HG02970 (cell line): ENCODE data around the gene DBET.
"Not testable (repeated sequence)": the region's sequence is repeated elsewhere in the genome, so short reads cannot be mapped to it uniquely, and the experiment has no call there.

Source experiments
- ATAC-seq: cut with Tn5 transposase; IDR thresholded peaks from one replicate; pipeline ENCODE4 v1.9.1; 2021; ENCODE audit warnings: mild to moderate bottlenecking, moderate library complexity, moderate number of reproducible peaks; ENCODE audit not compliant: unreplicated experiment, low FRiP score

Gene DBET

DNA sequence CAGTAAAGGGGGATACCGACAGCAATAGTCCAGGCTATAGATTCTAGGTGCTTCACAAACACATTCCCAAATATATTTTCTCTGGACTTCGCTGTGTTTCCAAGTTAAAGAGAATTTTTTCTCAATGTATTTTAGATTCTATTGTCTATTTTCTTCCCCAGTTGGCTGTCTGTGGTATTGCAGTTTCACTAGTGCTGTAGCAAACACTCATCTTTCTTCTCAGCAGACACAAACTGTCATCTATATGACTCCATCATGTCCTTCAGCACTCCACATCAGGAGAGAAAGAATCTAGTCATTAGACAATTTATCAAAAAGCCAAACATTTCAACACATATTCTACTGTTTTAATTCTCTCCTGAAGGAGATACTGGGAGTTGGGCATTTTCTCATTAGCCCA, at the start of gene DBET:
TSS of gene DBET (plus strand) at position 161 of the 400 bp plus-strand sequence.
- ATAC-seq = not testable (repeated sequence)

DNA sequence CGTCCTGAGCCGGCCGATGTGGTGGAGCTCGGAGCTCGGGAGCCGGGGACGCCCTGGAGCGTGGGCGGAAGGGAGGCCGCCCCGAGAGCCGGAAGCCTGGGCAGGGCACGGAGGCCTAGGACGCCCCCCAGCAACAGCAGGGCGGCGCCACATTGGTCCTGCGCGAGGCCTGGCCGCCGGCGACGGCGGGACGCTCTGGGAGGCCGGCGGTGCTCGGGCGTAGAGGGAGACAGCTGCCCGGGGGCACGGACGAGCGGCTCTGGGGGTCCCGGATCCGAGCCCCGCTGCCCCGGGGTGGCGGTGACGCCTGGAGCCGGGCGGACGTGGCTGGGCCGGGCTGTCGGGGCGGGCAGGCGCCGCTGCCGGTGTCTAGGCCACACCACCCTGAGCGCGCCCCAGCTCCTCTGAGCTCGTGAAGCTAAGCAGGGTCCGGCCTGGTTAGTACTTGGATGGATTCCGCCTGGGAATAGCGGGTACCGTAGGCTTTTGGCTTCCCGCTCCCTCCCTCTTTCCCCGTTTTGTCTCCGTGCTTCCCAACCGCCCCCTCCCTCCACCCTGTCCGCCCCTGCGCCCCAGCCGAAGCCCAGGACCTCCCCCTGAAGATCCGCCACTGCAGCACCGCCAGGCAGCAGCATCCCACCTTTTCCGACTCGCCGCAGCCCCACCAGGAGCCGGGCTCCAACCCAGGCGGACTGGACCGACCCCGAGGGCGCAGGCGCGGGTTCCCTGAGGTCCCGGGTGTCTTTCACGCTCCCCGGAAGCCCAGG, 49.3 kb upstream of the DBET start:
- no peak for ATAC-seq

DNA sequence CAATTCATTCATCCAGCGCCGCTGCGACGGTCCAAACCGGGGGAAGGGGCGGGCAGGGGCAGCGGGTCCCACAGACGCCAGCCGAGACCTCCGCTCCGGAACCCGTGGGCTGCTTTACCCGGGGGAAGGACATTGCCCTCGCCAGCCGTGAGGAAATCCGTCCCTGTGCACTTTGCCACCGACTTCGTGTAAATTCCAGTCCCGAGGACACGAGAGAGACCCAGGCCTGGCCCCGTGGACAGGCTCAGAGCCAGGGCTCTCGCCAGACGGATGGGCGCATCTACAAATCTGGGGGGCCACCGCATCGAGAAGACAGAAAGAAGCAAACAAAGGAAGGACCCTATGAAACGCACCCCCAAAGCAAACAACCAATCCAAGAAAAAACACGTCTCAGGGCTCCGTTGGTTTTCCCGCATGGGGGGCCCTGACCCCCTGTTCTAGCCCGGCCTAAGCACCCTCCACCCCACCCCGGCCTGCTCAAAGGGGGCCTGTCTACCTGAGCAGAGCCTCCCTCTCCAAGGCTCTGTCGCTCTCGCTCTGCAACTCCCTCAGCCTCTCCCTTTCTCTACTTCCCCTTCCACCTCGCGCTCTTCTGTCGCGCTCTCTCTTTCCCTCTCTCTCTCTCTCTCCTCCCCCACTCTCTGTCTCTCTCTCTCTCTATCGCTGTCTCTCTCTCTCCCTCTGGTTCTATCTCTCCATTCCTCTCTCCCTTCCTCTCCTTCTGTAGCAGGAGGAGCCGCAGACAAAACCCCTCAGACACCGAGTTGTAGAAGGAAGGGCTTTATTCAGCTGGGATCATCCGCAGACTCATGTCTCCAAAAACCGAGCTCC, 48.5 kb upstream of the DBET start:
- ATAC-seq = no peak

DNA sequence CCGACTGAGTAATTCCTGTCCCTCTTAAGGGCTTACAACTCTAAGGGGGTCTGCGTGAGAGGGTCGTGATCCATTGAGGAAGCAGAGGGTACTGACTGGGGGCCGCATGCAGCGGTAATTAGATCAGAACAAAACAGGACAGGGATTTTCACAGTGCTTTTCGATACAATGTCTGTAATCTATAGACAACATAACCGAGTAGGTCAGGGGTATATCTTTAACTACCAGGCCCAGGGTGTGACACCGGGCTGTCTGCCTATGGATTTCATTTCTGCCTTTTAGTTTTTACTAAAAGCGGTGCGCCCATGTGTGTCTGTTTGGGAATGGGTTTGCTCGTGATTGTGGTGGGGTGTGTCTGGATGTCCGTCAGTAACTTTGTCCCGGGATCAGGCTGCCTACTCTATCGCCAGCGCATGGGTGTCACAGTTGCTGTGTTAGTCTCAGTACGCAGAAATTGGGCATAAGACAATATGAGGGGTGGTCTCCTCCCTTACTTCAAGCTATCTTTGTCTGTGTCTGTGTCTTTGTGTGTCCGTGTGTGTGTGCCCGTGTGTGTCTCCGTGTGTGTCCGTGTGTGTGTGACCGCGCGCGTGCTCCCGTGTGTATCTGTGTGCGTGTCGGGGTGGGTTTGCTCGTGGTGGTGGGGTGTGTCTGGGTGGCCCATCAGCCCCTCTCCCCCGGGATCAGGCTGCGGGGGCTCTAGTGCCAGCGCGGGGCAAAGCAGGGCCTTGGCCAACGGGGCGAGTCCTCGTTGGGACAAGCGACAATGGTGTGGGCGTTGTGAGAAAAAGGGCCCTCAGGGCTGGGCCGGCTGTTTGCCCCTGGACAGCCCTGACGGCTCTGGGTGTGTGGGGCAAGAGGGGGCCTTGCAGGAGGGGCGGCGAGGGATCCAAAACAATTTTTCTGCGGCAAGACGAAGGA, 47.7 kb upstream of the DBET start:
- ATAC-seq = no peak

DNA sequence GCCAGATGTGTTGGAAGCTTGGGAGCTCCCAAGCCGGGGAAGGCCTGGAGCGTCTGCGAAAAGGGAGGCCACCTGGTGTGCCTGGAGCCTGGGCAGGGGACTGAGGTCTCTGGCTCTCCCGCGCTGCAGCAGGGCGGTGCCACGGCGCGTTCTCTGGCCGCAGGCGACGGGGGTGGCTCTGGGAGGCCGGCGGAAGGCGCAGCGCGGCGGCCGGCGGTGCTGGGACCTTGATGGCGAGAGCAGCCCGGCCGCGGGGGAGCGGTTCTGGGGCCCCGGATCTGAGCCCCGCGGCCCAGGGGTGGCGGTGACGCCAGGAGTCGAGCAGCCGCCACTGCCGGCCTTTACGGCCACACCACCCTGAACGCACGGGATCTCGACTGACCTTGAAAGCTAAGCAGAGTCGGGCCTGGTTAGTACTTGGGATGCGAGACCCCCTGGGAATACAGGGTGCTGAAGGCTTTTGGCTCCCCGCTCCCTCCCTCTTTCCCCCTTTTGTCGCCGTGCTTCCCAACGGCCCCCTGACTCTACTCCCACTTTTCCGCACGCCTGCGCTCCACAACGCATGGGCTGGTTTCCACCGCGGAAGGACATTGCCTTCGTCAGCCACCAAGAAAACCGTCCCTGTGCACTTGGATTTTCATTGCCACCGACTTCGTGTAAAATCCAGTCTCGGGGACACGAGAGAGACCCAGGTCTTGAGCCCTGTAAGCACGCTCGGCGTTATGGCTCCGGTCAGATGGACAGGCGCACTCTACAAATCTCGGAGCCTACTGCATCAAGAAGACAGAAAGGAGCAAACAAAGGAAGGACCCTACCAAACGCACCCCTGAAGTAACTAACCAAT, 46.7 kb upstream of the DBET start:
- ATAC-seq = no peak

DNA sequence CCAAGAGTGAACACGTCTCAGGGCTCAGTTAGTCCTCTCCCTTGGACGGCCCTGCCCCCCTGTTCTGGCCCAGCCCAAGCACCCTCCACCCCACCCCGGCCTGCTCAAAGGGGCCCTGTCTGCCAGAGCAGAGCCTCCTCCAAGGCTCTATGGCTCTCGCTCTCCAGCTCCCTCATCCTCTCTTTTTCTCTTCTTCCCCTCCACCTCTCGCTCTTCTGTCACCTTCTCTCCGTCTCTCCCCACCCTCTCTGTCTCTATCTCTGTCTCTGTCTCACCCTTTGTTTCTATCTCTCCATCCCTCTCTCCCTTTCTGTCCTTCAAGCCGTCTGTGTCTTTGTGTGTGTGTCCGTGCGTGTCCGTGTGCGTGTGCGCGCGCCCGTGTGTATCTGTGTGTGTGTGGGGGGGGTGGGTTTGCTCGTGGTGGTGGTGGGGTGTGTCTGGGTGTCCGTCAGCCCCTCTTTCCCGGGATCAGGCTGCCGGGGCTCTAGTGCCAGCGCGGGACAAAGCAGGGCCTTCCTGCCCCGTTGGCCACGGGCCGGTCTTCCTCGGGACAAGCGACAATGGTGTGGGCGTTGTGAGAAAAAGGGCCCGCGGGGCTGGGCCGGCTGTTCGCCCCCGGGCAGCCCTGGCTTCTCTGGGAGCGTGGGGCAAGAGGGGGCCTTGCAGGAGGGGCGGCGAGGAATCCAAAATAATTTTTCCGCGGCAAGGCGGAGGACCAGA, 45.9 kb upstream of the DBET start:
- no peak for ATAC-seq

DNA sequence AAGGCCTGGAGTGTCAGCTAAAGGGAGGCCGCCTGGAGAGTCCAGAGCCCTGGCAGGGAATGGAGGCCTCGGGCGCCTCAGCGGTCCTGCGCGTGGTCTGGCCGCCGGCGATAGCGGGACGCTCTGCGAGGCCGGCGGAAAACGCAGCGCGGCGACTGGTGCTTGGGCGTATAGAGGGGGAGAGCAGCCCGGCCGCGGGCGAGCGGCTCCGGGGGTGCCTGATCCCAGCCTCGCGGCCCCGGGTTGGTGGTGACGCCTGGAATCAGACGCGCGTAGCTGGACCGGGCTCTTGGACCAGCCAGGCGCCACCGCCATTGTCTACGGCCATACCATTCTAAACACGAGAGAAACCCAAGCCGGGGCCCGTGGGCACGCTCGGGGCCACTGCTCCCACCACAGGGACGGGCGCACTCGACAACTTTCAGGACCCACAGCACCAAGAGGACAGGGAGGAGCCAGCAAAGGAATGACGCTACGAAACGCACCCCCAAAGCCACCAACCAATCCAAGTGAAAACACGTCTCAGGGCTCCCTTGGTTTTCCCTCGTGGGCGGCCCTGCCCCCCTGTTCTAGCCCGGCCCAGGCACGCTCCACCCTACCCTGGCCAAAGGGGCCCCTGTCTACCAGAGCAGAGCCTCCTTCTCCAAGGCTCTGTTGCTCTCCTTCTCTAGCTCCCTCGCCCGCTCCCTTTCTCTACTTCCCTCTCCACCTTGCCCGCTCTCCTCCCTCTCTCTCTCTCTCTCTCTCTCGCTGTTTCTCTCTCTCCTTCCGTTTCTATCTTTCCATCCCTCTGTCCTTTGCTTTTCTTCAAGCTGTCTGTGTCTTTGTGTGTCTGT, 45.1 kb upstream of the DBET start:
- ATAC-seq = no peak

DNA sequence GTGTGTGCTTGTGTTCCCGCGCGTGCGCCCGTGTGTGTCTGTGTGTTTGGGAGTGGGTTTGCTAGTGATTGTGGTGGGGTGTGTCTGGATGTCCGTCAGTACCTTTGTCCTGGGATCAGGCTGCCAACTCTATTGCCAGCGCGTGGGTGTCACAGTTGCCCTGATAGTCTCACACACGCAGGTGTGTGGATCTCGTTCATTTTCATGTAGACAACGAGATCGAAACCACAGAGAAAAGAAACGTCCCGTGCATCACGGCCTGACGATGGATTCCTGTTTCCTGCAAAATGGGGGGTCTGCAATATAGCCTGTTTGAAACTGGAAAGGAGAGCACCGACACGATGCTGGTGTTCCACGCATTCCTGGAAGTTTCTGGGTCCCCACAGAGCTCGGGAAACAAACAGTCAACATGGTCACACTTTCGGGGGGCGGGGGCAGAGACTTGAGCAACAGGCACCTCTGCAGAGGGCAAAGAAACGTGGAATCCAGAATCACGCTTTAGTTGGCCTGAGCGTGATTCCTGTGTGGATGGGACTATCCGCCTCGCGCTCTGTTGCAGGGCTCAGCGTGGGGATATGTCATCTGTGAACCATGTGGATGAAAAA, 44.3 kb upstream of the DBET start:
- ATAC-seq = not testable (repeated sequence)

DNA sequence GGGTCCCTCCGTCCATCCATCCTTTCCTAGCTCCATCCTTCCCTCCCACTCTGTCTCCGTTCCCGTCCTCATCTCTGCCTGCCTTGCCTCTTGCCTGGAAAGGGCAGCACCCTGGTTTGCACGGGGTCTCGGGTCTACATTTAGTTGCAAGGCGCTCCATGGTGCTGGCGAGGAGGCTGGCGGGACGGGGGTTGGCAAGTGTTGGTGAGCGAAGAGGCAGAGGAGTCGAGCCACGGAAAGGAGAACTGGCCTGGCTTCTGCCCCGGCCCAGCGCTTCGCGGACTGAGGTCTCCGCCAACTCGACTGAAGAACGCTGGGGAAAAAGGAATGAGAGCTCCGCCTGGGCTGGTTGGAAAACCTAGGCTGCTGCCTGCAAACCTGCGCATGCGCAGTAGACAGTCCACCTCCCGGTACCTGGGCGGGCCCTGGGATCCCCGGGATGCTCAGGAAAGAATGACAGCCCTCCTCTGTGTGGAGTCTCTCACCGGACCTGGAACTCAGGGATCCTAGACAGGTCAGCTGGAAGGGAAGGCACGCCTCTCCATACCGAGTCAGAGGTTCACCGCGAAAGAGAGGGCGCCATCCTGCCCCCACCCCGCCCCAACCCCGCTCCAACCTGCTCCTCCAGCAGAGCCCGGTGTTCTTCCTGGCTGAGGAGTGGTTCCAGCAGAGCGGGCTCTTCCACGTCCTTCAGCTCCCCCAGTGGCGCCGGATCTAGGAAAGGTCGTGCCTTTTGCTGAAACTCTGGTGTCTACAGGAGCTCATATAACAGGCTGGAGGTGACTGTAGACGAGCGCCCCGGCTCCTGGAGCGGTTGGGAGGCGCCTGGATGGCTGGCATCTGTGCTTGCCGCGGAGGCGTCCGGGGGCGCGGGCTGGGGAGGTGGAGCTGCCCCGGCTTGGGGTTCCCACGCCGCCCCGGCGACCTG, 43.2 kb upstream of the DBET start:
- ATAC-seq = no peak

DNA sequence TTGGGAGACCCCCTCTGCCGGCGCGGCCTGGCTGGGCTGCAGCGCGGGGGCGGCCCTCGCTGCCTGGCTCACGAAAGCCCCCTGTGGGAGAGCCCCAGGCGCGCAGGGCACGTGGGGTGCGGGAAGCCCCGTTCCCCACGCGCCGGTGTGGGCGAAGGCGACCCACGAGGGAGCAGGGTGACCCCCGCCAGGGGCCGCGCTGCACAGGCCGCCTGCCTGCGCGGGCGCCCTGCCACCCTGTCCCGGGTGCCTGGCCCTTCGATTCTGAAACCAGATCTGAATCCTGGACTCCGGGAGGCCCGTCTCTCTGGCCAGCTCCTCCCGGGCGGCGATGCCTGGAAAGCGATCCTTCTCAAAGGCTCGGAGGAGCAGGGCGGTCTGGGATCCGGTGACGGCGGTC, 42.3 kb upstream of the DBET start:
- ATAC-seq = not testable (repeated sequence)

DNA sequence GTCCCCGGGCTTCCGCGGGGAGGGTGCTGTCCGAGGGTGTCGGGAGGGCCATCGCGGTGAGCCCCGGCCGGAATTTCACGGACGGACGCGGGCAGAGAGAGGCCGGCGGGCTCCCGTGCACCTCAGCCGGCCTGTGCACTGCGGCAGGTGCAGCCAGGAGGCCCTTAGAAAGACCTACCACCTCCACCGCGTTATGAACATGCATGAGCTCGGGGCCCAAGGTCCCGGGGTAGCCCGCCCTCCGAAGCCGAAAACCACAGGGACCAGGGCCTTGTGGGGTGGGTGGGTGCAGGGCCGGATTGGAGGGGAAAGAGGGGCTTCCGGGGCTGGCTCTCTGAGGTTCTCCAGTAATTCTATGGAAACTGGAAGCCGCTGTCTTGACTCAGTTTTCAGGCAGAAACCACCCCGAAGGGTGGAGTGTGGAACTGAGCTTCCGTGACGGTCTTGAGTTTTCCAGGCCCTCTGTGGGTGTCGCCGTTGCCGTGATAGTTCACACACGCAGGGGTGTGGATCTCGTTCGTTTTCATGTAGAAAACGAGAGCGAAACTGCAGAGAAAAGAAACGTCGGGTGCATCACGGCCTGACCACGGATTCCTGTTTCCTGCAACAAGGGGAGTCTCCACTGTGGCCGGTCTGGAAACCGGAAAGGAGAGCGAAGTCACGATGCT, 41.6 kb upstream of the DBET start:
- ATAC-seq = not testable (repeated sequence)

DNA sequence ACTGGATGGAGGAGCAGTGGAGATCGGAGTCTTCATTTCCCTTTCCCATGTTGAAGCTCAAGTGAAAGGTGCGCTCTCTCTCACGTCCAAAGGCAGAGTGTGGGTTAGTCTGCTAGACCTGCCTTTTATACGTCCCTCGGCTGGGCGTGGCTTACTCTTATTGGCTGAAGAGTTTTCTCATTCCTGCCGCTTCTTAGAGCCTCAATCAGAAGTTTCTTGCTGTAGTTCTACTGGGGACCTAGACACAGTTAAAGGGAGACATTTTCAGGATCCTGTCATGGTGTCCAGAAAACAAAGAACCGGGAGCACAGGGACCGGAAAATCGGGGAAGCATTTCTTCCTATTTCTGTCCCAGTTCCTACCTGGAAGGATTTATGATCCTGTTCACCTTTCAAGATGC, 37.1 kb upstream of the DBET start, which contains the start of gene FRG2:
TSS of gene FRG2 (minus strand) at position 101 of the 400 bp plus-strand sequence. CDS start at position 49, 52 bp downstream.
- not testable (repeated sequence) for ATAC-seq

DNA sequence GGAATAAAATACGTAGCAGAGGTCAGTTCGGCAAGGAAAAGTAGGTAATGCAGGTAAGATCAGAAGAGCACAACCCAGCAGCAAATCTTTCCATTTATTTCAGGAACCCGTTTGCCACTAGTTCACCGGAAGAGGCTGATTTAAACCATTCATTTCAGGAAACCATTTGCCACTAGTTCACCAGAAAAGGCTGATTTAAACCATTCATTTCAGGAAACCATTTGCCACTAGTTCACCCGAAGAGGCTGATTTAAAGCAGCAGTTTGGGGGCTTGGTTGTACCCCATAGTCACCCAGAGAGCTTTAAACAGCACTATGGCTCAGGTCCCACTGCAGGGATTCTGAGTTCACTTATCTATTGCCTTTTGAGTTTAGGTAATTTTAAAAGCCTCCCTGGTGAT, 33.0 kb upstream of the DBET start:
- ATAC-seq = not testable (repeated sequence)

DNA sequence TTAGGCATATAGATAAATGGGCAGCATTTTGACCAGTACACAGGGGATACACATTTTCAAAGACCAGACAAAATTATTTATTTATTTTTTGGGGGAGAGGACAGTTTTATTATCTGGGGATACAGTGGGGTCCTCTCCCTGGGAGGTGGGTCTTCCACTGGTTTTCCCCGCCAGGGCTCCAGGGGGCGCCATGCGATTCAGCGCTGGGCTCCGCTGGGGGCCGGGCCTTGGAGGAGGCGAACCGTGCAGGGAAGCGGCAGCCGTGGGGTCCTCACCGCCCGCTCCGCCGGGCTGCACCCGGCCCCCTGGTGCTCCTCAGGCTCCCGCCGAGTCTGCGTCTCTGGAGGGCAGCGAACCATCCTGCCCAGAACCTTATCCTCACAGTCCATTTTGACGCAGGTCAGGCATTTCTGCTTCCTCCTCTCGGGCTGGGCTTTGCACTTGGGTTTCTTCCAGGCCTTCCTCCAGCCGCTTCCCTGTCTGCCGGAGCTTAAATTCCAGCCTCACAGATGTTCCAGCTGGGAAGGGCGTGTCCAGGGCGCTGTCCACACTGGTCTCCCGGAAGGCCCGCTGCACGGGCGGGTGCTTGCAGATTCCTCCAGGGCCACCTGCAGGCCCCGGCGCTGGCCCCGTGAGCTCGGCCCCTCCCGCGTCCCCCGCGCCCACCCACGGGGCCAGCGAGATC, 26.5 kb upstream of the DBET start:
- not testable (repeated sequence) for ATAC-seq

DNA sequence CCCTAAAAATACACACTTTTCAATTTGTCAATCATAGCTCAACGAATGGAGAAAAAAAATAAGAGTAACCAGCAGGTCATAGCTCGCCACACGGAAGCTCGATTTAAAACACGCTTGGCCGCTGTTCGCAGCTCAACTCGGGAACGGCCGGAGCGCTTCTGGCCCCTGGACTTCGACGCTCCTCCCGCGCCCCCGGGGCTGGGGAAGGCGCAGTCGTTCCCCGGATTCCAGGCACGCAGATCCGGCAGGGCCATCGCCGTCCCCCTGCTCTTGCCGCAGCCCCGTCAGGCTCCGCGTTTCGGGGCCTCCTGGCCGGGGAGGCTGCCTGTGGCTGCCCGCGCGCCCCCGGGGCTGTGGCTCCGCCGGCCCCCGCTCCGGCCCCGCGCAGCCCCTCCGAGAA, 23.4 kb upstream of the DBET start:
- not testable (repeated sequence) for ATAC-seq

DNA sequence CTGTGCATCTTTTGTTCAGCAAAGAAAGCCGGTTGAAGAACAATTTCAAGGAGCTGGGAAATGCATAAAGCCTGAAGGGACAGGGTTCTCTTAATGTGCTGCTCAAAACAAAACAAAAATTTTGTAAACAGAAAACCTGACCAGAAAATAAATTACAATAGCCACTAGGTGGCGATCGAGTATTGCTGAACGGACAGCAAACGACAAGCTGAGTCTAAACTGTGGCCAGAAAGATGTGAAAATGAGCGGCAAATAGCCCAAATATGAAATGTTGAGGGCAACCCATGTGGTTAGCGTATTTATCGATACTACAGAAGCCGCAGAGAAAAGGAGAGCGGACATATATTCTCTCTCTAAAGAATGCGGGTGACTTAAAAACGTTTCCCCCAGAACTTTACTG, 16.7 kb upstream of the DBET start:
- ATAC-seq = not testable (repeated sequence)
